H1 (cell line): ENCODE data around the gene WEE1. TPM values are rescaled to one million over a fixed set of nuclear protein-coding genes. Genes with fewer than 3 reads are reported as not detected.

Experiments used
- CTCF ChIA-PET: fragments of 300-600 bp; sonication (Branson Sonifier 250); formaldehyde crosslinking; loops from one replicate; lab custom pipeline; 2021; ENCODE audit not compliant: partially characterized antibody; lab: Charles Lee
- POLR2A ChIA-PET: fragments of 300-600 bp; sonication (Branson Sonifier 250); formaldehyde crosslinking; loops from one replicate; lab custom pipeline; 2021; ENCODE audit warnings: inconsistent platforms; ENCODE audit not compliant: partially characterized antibody; lab: Charles Lee
- DNase-seq, 2 experiments: peaks; one replicate each; pipeline versions ENCODE4 v3.0.0 to v3.0.0-alpha.2; 2010 to 2022; ENCODE audit warnings: low spot score in 2 of 2, low read depth in 1 of 2, mixed read lengths in 1 of 2
- FAIRE-seq: peaks from 2 replicates; lab custom pipeline; 2011; peaks lifted over from hg19 to GRCh38; lab: Jason Lieb, UNC
- H2AFZ ChIP-seq: 2 replicates; pipeline ENCODE4 v1.8.1; 2012; ENCODE audit warnings: low read length, inconsistent platforms
- H2AK5ac ChIP-seq: 2 replicates; pipeline ENCODE4 v1.6.1; 2013; ENCODE audit warnings: low read depth, low read length
- H2BK120ac ChIP-seq: replicated peaks from 2 replicates; pipeline ENCODE3; 2013; ENCODE audit warnings: low read depth, low read length, inconsistent platforms
- H2BK12ac ChIP-seq: 2 replicates; pipeline ENCODE4 v1.6.1; 2013; ENCODE audit warnings: low read depth, low read length
- H2BK15ac ChIP-seq: 2 replicates; pipeline ENCODE4 v1.6.1; 2013; ENCODE audit warnings: low read length
- H2BK20ac ChIP-seq: 2 replicates; pipeline ENCODE4 v1.6.1; 2013; ENCODE audit warnings: low read length
- H2BK5ac ChIP-seq: 2 replicates; pipeline ENCODE4 v1.6.1; 2013; ENCODE audit warnings: low read depth, low read length
- H3K14ac ChIP-seq: 2 replicates; pipeline ENCODE4 v1.6.1; 2013; ENCODE audit warnings: inconsistent platforms; ENCODE audit not compliant: insufficient read length
- H3K18ac ChIP-seq: 2 replicates; pipeline ENCODE4 v1.6.1; 2013; ENCODE audit warnings: low read length; ENCODE audit errors: extremely low read depth
- H3K23ac ChIP-seq: 2 replicates; pipeline ENCODE4 v1.6.1; 2013; ENCODE audit warnings: inconsistent platforms; ENCODE audit not compliant: insufficient read length
- H3K23me2 ChIP-seq: 2 replicates; pipeline ENCODE4 v1.6.1; 2013; ENCODE audit warnings: low read depth, low read length
- H3K27ac ChIP-seq: 2 replicates; pipeline ENCODE4 v1.6.1; 2011; ENCODE audit warnings: low read depth, low read length, inconsistent platforms
- H3K27me3 ChIP-seq, 4 experiments: replicated peaks in 1 of 4; 1 replicate in 1 of 4; 2 replicates in 3 of 4; pipeline versions ENCODE4 v1.6.1 to v1.8.1; 2011 to 2013; ENCODE audit warnings: low read length in 3 of 4, mild to moderate bottlenecking in 3 of 4, inconsistent platforms in 2 of 4, mixed read lengths in 2 of 4, moderate library complexity in 1 of 4; ENCODE audit not compliant: control insufficient read depth in 3 of 4, insufficient read depth in 3 of 4; ENCODE audit errors: extremely low read depth in 1 of 4
- H3K36me3 ChIP-seq, 4 experiments: 2 replicates each; pipeline versions ENCODE4 v1.6.1 to v1.8.1; 2011 to 2013; ENCODE audit warnings: mild to moderate bottlenecking in 4 of 4, low read length in 3 of 4, moderate library complexity in 2 of 4, control low read depth in 1 of 4, inconsistent platforms in 1 of 4; ENCODE audit not compliant: insufficient read depth in 4 of 4, control insufficient read depth in 2 of 4
- H3K4ac ChIP-seq: replicated peaks from 2 replicates; pipeline ENCODE3; 2013; ENCODE audit warnings: low read length, low read depth, mixed read lengths, inconsistent platforms; ENCODE audit not compliant: insufficient read length
- H3K4me1 ChIP-seq, 4 experiments: replicated peaks in 1 of 4; 1 replicate in 1 of 4; 2 replicates in 3 of 4; pipeline versions ENCODE4 v1.6.1 to v1.8.1; 2011 to 2013; ENCODE audit warnings: low read length in 3 of 4, inconsistent platforms in 2 of 4, mixed read lengths in 1 of 4; ENCODE audit not compliant: insufficient read depth in 4 of 4, control insufficient read depth in 3 of 4
- H3K4me2 ChIP-seq, 2 experiments: 2 replicates each; pipeline versions ENCODE4 v1.6.1 to v1.8.1; 2011 to 2013; ENCODE audit warnings: low read depth in 2 of 2, low read length in 2 of 2, control low read depth in 1 of 2, inconsistent platforms in 1 of 2, mild to moderate bottlenecking in 1 of 2; ENCODE audit not compliant: insufficient read depth in 1 of 2
- H3K4me3 ChIP-seq, 4 experiments: fragments of 200-600, 300-600 bp in 1 of 4; sonication (generic), shearing (Covaris generic), sonication (Bioruptor Twin) in 1 of 4; 2 replicates each; pipeline versions ENCODE4 v1.5.1 to v1.8.1; 2011 to 2016; ENCODE audit warnings: low read length in 4 of 4, low read depth in 3 of 4, control low read depth in 2 of 4, inconsistent platforms in 2 of 4, mild to moderate bottlenecking in 2 of 4, mixed read lengths in 1 of 4, moderate library complexity in 1 of 4; ENCODE audit not compliant: insufficient read depth in 2 of 4; ENCODE audit errors: extremely low read depth in 1 of 4
- H3K56ac ChIP-seq: replicated peaks from 2 replicates; pipeline ENCODE3; 2013; ENCODE audit warnings: low read depth, mild to moderate bottlenecking, mixed read lengths, low read length, inconsistent platforms; ENCODE audit not compliant: insufficient read length
- H3K79me1 ChIP-seq: 2 replicates; pipeline ENCODE4 v1.6.1; 2013; ENCODE audit warnings: low read depth, low read length, control low read depth
- H3K79me2 ChIP-seq, 2 experiments: 2 replicates each; pipeline versions ENCODE4 v1.6.1 to v1.8.1; 2012 to 2013; ENCODE audit warnings: low read length in 2 of 2, mild to moderate bottlenecking in 2 of 2, inconsistent platforms in 1 of 2; ENCODE audit not compliant: insufficient read depth in 2 of 2, control insufficient read depth in 1 of 2
- H3K9ac ChIP-seq, 4 experiments: replicated peaks in 1 of 4; 1 replicate in 1 of 4; 2 replicates in 3 of 4; pipeline versions ENCODE4 v1.6.1 to v1.8.1; 2011 to 2013; ENCODE audit warnings: low read depth in 3 of 4, low read length in 3 of 4, control low read depth in 2 of 4, mild to moderate bottlenecking in 2 of 4, moderate library complexity in 2 of 4, inconsistent platforms in 1 of 4; ENCODE audit errors: extremely low read depth in 1 of 4
- H3K9me3 ChIP-seq, 2 experiments: 2 replicates each; pipeline versions ENCODE4 v1.6.1 to v1.8.1; 2012 to 2013; ENCODE audit warnings: mild to moderate bottlenecking in 2 of 2, moderate library complexity in 2 of 2, control low read depth in 1 of 2, inconsistent platforms in 1 of 2, low read depth in 1 of 2, low read length in 1 of 2, mixed read lengths in 1 of 2; ENCODE audit not compliant: insufficient read depth in 2 of 2
- H4K20me1 ChIP-seq, 2 experiments: replicated peaks in 1 of 2; 2 replicates each; pipeline versions ENCODE3 to v1.8.1; 2011 to 2013; ENCODE audit warnings: inconsistent platforms in 2 of 2, low read length in 2 of 2, mild to moderate bottlenecking in 1 of 2; ENCODE audit not compliant: insufficient read depth in 2 of 2, control insufficient read depth in 1 of 2
- H4K5ac ChIP-seq: 2 replicates; pipeline ENCODE4 v1.6.1; 2013; ENCODE audit warnings: low read length, low read depth, mixed read lengths, inconsistent platforms; ENCODE audit not compliant: insufficient read length
- H4K8ac ChIP-seq: 2 replicates; pipeline ENCODE4 v1.8.0; 2013; ENCODE audit warnings: mild to moderate bottlenecking, moderate library complexity, low read length, inconsistent platforms; ENCODE audit not compliant: insufficient read depth; ENCODE audit errors: extremely low read depth
- H4K91ac ChIP-seq: replicated peaks from 2 replicates; pipeline ENCODE3; 2013; ENCODE audit warnings: low read length, mixed read lengths, inconsistent platforms; ENCODE audit not compliant: insufficient read length
- NANOG ChIP-seq: IDR thresholded peaks from 2 replicates; pipeline ENCODE4 v1.6.1; 2011; ENCODE audit warnings: low read length, low read depth, mild to moderate bottlenecking, inconsistent platforms; ENCODE audit not compliant: insufficient read depth, poor library complexity, severe bottlenecking
- RAD21 ChIP-seq, 2 experiments: IDR thresholded peaks in 1 of 2; conservative IDR thresholded peaks in 1 of 2; 2 replicates each; pipeline ENCODE4 v1.6.1; 2011; ENCODE audit warnings: low read depth in 2 of 2, low read length in 2 of 2, improper control_type of control experiment in 1 of 2, inconsistent platforms in 1 of 2, mild to moderate bottlenecking in 1 of 2, moderate library complexity in 1 of 2
- SIN3A ChIP-seq, 2 experiments: IDR thresholded peaks in 1 of 2; conservative IDR thresholded peaks in 1 of 2; 2 replicates each; pipeline ENCODE4 v1.6.1; 2011 to 2012; ENCODE audit warnings: low read length in 2 of 2, improper control_type of control experiment in 1 of 2, low read depth in 1 of 2, mild to moderate bottlenecking in 1 of 2
- SP1 ChIP-seq: IDR thresholded peaks from 2 replicates; pipeline ENCODE4 v1.6.1; 2011; ENCODE audit warnings: low read depth, low read length
- TCF12 ChIP-seq: IDR thresholded peaks from 2 replicates; pipeline ENCODE4 v1.6.1; 2011; ENCODE audit warnings: low read depth, mild to moderate bottlenecking, low read length
- WGBS, 2 experiments: shearing (Covaris generic) in 1 of 2; methylation state at CpG; one replicate each; pipeline versions ENCODE4 v1.1.6 to v1.1.7; 2013 to 2015; ENCODE audit warnings: low lambda C conversion rate in 2 of 2, mixed read lengths in 2 of 2, inconsistent platforms in 1 of 2, low coverage in 1 of 2, missing lambda C conversion rate in 1 of 2; ENCODE audit not compliant: insufficient replicate concordance in 2 of 2, insufficient coverage in 1 of 2, insufficient read length in 1 of 2; ENCODE audit errors: extremely low coverage in 1 of 2, missing lambda C conversion rate in 1 of 2; 5-methylcytosine and 5-hydroxymethylcytosine counted together
- polyA plus RNA-seq, 7 experiments: library from polyadenylated mRNA; depleted of rRNA in 3 of 7; stranded (reverse) in 5 of 7; unstranded in 2 of 7; fragments of >200 nt in 5 of 7; fragments of 200-250 nt in 2 of 7; gene quantifications; 1 replicate in 5 of 7; 2 replicates in 1 of 7; 4 replicates in 1 of 7; pipeline versions ENCODE4 v1.2.1 to v1.2.3, GENCODE V29; 2011 to 2013; ENCODE audit warnings: missing spikeins in 2 of 7, mixed read lengths in 2 of 7
- total RNA-seq: library from RNA; stranded (reverse); fragmentation: NEBNext Ultra II Directional; extraction: Animal tissue kit (Norgen Biotek cat#: 25700); gene quantifications from 2 replicates; pipeline ENCODE4 v1.2.1, GENCODE V29; 2021
- TF ChIP-seq, protein P1 (sequence below), 3 experiments: IDR thresholded peaks; 1 replicate in 2 of 3; 2 replicates in 1 of 3; pipeline versions ENCODE4 v1.5.1 to v1.6.1; 2011; ENCODE audit warnings: low read length in 3 of 3, mild to moderate bottlenecking in 3 of 3, inconsistent platforms in 2 of 3, low read depth in 1 of 3, moderate library complexity in 1 of 3; ENCODE audit not compliant: insufficient read depth in 1 of 3; ENCODE audit errors: control extremely low read depth in 1 of 3
- TF ChIP-seq, protein P2 (sequence below): IDR thresholded peaks from 2 replicates; pipeline ENCODE4 v1.6.1; 2012; ENCODE audit warnings: low read length, inconsistent platforms

WEE1 gene
- total and polyA plus RNA-seq, 2 of the 8 experiments (the other 6 are each of a cell fraction or from before 2014, with no cell fraction given): 40.8 to 120 TPM

DNA sequence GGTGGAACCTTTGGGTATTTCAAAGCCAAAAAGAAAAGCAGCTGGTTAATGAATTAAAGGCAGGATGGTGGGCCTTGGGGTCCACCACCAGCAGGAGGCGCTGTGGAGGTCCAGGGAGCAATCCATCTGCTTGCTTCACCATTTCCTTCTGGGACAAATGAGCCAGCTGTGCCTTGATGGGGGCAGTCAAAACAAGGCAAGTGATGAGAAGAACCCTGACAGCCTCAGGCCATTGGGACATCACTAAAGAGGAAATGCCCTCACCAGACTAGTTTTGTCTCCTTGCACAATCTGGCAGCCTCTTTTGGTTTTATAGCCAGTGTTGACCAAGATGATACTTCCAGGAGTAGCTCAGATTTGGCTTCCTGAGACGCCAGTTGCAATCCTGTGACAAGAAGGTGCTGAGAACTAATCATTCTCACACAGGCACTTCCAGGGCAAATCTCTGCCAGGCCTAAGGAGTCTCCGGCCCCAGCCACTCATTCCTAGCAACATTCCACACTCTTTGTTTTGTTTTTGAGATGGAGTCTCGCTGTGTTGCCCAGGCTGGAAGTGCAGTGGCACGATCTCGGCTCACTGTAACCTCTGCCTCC, 38.2 kb upstream of the WEE1 start:
- DNase-seq (peak; percentile 64 to 97), FAIRE-seq (peak; percentile 88)
- no peak overlapping the region for H2BK120ac ChIP-seq
- H3K23me2 ChIP-seq: no peaks in the 10 kb centered on the region
- no peak overlapping the region for H3K56ac ChIP-seq
- H2AK5ac ChIP-seq: no peak overlapping the region
- H4K20me1 ChIP-seq: no peaks in the 10 kb centered on the region
- H2BK15ac ChIP-seq: no peak overlapping the region
- ChIA-PET CTCF (interaction anchor here (0.6 to 2.6 kb wide), 38 partner anchors 10 to 1311 kb away, joined by 3 to 26 read pairs (median 4); no protein-coding TSS in a partner anchor), POLR2A (interaction anchor here (0.6 to 2.7 kb wide), 9 partner anchors 9 to 78 kb away, joined by 3 to 13 read pairs (median 4); partner anchors contain the start of genes WEE1 and ZNF143)
- no peak overlapping the region; the same call in 1 of the 2 replicates for H2BK12ac ChIP-seq
- H2AFZ ChIP-seq: no peak overlapping the region
- H2BK5ac ChIP-seq: no peak overlapping the region
- H4K8ac ChIP-seq: no peak overlapping the region
- 76% methylated on average over 6 of the region's 6 CpGs; no CpG with 5 or more reads in 1 of the 2 experiments for WGBS, 2 experiments
- no peak overlapping the region for H3K9ac ChIP-seq
- no peak overlapping the region for H2BK20ac ChIP-seq
- no peaks in the 10 kb centered on the region for H3K36me3 ChIP-seq
- no peak overlapping the region for H3K4me3 ChIP-seq
- H3K23ac ChIP-seq: no peak overlapping the region
- H3K18ac ChIP-seq: no peak overlapping the region
- H3K79me2 ChIP-seq: no peaks in the 10 kb centered on the region
- no peak overlapping the region for H4K5ac ChIP-seq
- peaks cover 0 to 13% (median 5%) of the 10 kb centered on the region in 4 experiments; a peak in 5 of 7 replicates for H3K4me1 ChIP-seq
- no peak overlapping the region for H3K14ac ChIP-seq
- no peaks in the 10 kb centered on the region for H3K27me3 ChIP-seq
- H3K9me3 ChIP-seq: no peaks in the 10 kb centered on the region
- H3K4me2 ChIP-seq: no peak overlapping the region
- H4K91ac ChIP-seq: no peak overlapping the region
- H3K4ac ChIP-seq: no peak overlapping the region
- H3K79me1 ChIP-seq: no peaks in the 10 kb centered on the region
- no peak overlapping the region for H3K27ac ChIP-seq
- TF ChIP-seq TCF12: peak; percentile 16; the same call in 1 of the 2 replicates
- peak; percentile 50 for TF ChIP-seq NANOG
- TF ChIP-seq, protein P1, sequence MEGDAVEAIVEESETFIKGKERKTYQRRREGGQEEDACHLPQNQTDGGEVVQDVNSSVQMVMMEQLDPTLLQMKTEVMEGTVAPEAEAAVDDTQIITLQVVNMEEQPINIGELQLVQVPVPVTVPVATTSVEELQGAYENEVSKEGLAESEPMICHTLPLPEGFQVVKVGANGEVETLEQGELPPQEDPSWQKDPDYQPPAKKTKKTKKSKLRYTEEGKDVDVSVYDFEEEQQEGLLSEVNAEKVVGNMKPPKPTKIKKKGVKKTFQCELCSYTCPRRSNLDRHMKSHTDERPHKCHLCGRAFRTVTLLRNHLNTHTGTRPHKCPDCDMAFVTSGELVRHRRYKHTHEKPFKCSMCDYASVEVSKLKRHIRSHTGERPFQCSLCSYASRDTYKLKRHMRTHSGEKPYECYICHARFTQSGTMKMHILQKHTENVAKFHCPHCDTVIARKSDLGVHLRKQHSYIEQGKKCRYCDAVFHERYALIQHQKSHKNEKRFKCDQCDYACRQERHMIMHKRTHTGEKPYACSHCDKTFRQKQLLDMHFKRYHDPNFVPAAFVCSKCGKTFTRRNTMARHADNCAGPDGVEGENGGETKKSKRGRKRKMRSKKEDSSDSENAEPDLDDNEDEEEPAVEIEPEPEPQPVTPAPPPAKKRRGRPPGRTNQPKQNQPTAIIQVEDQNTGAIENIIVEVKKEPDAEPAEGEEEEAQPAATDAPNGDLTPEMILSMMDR (IDR thresholded peaks at IDR 0.05; ENCODE audit: control extremely low read depth in 1 of 3, insufficient read depth in 1 of 3, low read depth in 1 of 3, low read length in 3 of 3): peak; percentile 81 to 94 (median 94)
- TF ChIP-seq, protein P2, sequence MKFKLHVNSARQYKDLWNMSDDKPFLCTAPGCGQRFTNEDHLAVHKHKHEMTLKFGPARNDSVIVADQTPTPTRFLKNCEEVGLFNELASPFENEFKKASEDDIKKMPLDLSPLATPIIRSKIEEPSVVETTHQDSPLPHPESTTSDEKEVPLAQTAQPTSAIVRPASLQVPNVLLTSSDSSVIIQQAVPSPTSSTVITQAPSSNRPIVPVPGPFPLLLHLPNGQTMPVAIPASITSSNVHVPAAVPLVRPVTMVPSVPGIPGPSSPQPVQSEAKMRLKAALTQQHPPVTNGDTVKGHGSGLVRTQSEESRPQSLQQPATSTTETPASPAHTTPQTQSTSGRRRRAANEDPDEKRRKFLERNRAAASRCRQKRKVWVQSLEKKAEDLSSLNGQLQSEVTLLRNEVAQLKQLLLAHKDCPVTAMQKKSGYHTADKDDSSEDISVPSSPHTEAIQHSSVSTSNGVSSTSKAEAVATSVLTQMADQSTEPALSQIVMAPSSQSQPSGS: no peak
- peak; percentile 71 to 73 for TF ChIP-seq RAD21 (IDR thresholded peaks at IDR 0.05 in 1 of 2, conservative IDR thresholded peaks at IDR 0.05 in 1 of 2; ENCODE audit: low read depth in 2 of 2, low read length in 2 of 2)
- TF ChIP-seq SIN3A (conservative IDR thresholded peaks at IDR 0.05 in 1 of 2, IDR thresholded peaks at IDR 0.05 in 1 of 2; ENCODE audit: low read depth in 1 of 2, low read length in 2 of 2): peak in 1 of 2 experiments; percentile 60; a peak in 1 of 4 replicates
- TF ChIP-seq SP1: no peak
